Spleen (tissue), 7 donors: ENCODE data around the gene FBXO45.
"Not testable (repeated sequence)": the region's sequence is repeated elsewhere in the genome, so short reads cannot be mapped to it uniquely, and the experiment has no call there.

Experiments
- POLR2A ChIP-seq, 3 donors: fragments of 450-650 bp; IDR thresholded peaks; one replicate each; pipeline ENCODE4 v1.5.1; 2017; ENCODE audit warnings: antibody characterized with exemption in 3 of 3, mild to moderate bottlenecking in 1 of 3
- POLR2AphosphoS5 ChIP-seq, 3 donors: sonication (generic); formaldehyde crosslinking; IDR thresholded peaks; one replicate each; pipeline ENCODE4 v1.5.1; 2017; ENCODE audit warnings: antibody characterized with exemption in 3 of 3
- TF ChIP-seq, protein P1 (sequence below), 11 experiments: fragments of 200-600 bp in 7 of 11; fragments of 450-650 bp in 4 of 11; sonication (generic) in 4 of 11; IDR thresholded peaks in 8 of 11; conservative IDR thresholded peaks in 3 of 11; 1 replicate in 7 of 11; 2 replicates in 4 of 11; pipeline versions ENCODE4 v1.4.0 to v1.8.0; 2016 to 2021; ENCODE audit warnings: antibody characterized with exemption in 11 of 11, inconsistent platforms in 4 of 11, mild to moderate bottlenecking in 1 of 11
- donor health status: DM: no; HTN: no; CAD: no; lungs with moderate emphysema.
- donor health status: DM: no; HTN: no; CAD: no.
- donor health status: DM: no; HTN: no; CAD: no.

DNA sequence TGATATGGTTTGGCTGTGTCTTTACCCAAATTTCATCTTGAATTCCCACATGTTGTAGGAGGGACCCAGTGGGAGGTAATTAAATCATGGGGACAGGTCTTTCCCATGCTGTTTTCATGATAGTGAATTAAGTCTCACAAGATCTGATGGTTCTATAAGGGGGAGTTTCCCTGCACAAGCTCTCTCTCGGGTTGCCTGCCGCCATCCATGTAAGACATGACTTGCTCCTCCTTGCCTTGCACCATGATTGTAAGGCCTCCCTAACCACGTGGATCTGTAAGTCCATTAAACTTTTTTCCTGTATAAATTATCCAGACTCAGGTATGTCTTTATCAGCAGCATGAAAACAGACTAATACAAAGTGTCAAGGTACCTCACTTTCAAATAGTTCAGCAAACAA, 18.3 kb upstream of the FBXO45 start:
- TF ChIP-seq, protein P1, sequence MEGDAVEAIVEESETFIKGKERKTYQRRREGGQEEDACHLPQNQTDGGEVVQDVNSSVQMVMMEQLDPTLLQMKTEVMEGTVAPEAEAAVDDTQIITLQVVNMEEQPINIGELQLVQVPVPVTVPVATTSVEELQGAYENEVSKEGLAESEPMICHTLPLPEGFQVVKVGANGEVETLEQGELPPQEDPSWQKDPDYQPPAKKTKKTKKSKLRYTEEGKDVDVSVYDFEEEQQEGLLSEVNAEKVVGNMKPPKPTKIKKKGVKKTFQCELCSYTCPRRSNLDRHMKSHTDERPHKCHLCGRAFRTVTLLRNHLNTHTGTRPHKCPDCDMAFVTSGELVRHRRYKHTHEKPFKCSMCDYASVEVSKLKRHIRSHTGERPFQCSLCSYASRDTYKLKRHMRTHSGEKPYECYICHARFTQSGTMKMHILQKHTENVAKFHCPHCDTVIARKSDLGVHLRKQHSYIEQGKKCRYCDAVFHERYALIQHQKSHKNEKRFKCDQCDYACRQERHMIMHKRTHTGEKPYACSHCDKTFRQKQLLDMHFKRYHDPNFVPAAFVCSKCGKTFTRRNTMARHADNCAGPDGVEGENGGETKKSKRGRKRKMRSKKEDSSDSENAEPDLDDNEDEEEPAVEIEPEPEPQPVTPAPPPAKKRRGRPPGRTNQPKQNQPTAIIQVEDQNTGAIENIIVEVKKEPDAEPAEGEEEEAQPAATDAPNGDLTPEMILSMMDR (IDR thresholded peaks at IDR 0.05 in 8 of 11, conservative IDR thresholded peaks at IDR 0.05 in 3 of 11): not testable (repeated sequence)
- not testable (repeated sequence) for TF ChIP-seq POLR2A, POLR2AphosphoS5 (IDR thresholded peaks at IDR 0.05)
